Vagina (tissue), 2 donors: Measurements from ENCODE around the gene ESYT1.

Experiments used
- POLR2AphosphoS5 ChIP-seq, 2 donors: sonication (generic); formaldehyde crosslinking; IDR thresholded peaks; one replicate each; pipeline ENCODE4 v1.9.0; 2017; ENCODE audit warnings: antibody characterized with exemption in 2 of 2, mild to moderate bottlenecking in 2 of 2, low read depth in 1 of 2; ENCODE audit not compliant: insufficient read depth in 1 of 2
- TF ChIP-seq, protein P1 (sequence below), 3 experiments: fragments of 450-650 bp in 2 of 3; fragments of 200-600 bp in 1 of 3; sonication (generic) in 1 of 3; IDR thresholded peaks; one replicate each; pipeline ENCODE4 v1.5.1; 2017 to 2019; ENCODE audit warnings: antibody characterized with exemption in 3 of 3, mild to moderate bottlenecking in 2 of 3, moderate library complexity in 2 of 3

DNA sequence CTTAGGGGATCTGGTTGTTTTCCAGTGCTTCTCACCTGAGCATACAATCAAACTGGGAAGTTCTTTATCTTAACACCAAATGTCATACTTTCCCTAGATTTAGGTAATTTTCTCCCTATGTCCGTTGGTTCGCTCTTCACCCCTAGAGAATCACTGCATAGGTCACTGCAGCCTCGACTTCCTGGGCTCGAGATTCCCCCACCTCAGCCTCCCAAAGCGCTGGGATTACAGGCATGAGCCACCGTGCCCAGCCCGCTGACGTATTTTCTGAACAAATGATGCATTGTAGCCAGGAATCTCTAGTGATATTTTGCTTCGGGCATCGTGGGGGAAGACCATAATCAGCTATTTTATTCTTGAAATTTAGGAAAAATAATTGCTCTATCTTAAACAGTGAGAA is 12.7 kb upstream of the ESYT1 start:
- TF ChIP-seq, protein P1, sequence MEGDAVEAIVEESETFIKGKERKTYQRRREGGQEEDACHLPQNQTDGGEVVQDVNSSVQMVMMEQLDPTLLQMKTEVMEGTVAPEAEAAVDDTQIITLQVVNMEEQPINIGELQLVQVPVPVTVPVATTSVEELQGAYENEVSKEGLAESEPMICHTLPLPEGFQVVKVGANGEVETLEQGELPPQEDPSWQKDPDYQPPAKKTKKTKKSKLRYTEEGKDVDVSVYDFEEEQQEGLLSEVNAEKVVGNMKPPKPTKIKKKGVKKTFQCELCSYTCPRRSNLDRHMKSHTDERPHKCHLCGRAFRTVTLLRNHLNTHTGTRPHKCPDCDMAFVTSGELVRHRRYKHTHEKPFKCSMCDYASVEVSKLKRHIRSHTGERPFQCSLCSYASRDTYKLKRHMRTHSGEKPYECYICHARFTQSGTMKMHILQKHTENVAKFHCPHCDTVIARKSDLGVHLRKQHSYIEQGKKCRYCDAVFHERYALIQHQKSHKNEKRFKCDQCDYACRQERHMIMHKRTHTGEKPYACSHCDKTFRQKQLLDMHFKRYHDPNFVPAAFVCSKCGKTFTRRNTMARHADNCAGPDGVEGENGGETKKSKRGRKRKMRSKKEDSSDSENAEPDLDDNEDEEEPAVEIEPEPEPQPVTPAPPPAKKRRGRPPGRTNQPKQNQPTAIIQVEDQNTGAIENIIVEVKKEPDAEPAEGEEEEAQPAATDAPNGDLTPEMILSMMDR (IDR thresholded peaks at IDR 0.05): no peak
- no peak for TF ChIP-seq POLR2AphosphoS5 (IDR thresholded peaks at IDR 0.05; ENCODE audit: insufficient read depth in 1 of 2, low read depth in 1 of 2)
